GM12878 (cell line): ENCODE results near the gene PDCD11. TPM values are rescaled to one million over a fixed set of nuclear protein-coding genes. Genes with fewer than 3 reads are reported as not detected.
"Not testable (repeated sequence)": the region's sequence is repeated elsewhere in the genome, so short reads cannot be mapped to it uniquely, and the experiment has no call there.

Experiments used
- ATAC-seq: fragments of 200-7000 bp; cut with Tn5 transposase; 3 replicates; pipeline ENCODE4 v1.9.1; 2020; ENCODE audit warnings: mild to moderate bottlenecking, moderate library complexity
- BruUV-seq: library from RNA; stranded (reverse); fragments of 400-500 nt; replicated peaks from 2 replicates; lab custom pipeline; 2021; lab: Mats Ljungman, UMichigan
- CTCF ChIA-PET: fragments of 300-600 bp; sonication (Branson Sonifier 250); formaldehyde crosslinking; extraction: SDS; loops from one replicate; lab custom pipeline; 2021; ENCODE audit warnings: inconsistent platforms; lab: Yijun Ruan, JAX
- POLR2A ChIA-PET: fragments of 350-600 bp; formaldehyde crosslinking; extraction: SDS; loops from one replicate; lab custom pipeline; 2021; ENCODE audit warnings: inconsistent platforms; lab: Charles Lee
- RAD21 ChIA-PET: fragments of 300-600 bp; sonication (Branson Sonifier 250); formaldehyde crosslinking; loops from one replicate; lab custom pipeline; 2023; ENCODE audit warnings: antibody characterized with exemption; ENCODE audit not compliant: unreplicated experiment; lab: Charles Lee
- SMC1A ChIA-PET: fragments of 300-600 bp; sonication (Branson Sonifier 250); formaldehyde crosslinking; loops from one replicate; lab custom pipeline; 2023; ENCODE audit not compliant: unreplicated experiment, uncharacterized antibody; lab: Charles Lee
- DNase-seq: peaks from one replicate; pipeline ENCODE4 v3.0.0-alpha.2; 2011; ENCODE audit warnings: low read depth, low spot score
- FAIRE-seq: peaks from 3 replicates; lab custom pipeline; 2011; peaks lifted over from hg19 to GRCh38; lab: Jason Lieb, UNC
- H2AFZ ChIP-seq: 2 replicates; pipeline ENCODE4 v1.6.0; 2011; ENCODE audit warnings: low read depth, low read length, control low read depth; ENCODE audit not compliant: control insufficient read depth
- H3K27ac ChIP-seq: 2 replicates; pipeline ENCODE4 v1.5.1; 2011; ENCODE audit warnings: control low read depth; ENCODE audit not compliant: control insufficient read depth, insufficient read depth
- H3K27me3 ChIP-seq, 2 experiments: replicated peaks in 1 of 2; 2 replicates each; pipeline versions ENCODE4 v1.6.0 to v1.6.1; 2011; ENCODE audit warnings: low read length in 1 of 2; ENCODE audit not compliant: control insufficient read depth in 2 of 2, insufficient read depth in 2 of 2
- H3K36me3 ChIP-seq, 2 experiments: 2 replicates each; pipeline ENCODE4 v1.5.1; 2011; ENCODE audit warnings: low read length in 1 of 2; ENCODE audit not compliant: control insufficient read depth in 2 of 2, insufficient read depth in 2 of 2
- H3K4me1 ChIP-seq: 2 replicates; pipeline ENCODE4 v1.6.1; 2011; ENCODE audit warnings: mild to moderate bottlenecking, low read length, moderate library complexity, mixed read lengths; ENCODE audit not compliant: control insufficient read depth, insufficient read depth
- H3K4me2 ChIP-seq: 2 replicates; pipeline ENCODE4 v1.6.0; 2011; ENCODE audit warnings: control low read depth; ENCODE audit not compliant: control insufficient read depth, insufficient read depth
- H3K4me3 ChIP-seq: fragments of 200-600 bp; sonication (generic); 2 replicates; pipeline ENCODE4 v1.5.1; 2016
- H3K79me2 ChIP-seq: 2 replicates; pipeline ENCODE4 v1.6.0; 2011; ENCODE audit warnings: low read length; ENCODE audit not compliant: control insufficient read depth, insufficient read depth
- H3K9ac ChIP-seq: 2 replicates; pipeline ENCODE4 v1.8.0; 2011; ENCODE audit warnings: low read length, control low read depth, mixed read lengths; ENCODE audit not compliant: control insufficient read depth, insufficient read depth
- H3K9me3 ChIP-seq: replicated peaks from 3 replicates; pipeline ENCODE4 v1.5.1; 2011; ENCODE audit warnings: mild to moderate bottlenecking, low read length; ENCODE audit not compliant: control insufficient read depth, insufficient read depth
- H4K20me1 ChIP-seq: 2 replicates; pipeline ENCODE4 v1.6.0; 2011; ENCODE audit not compliant: control insufficient read depth, insufficient read depth
- PAX5 ChIP-seq: IDR thresholded peaks from 2 replicates; pipeline ENCODE4 v1.6.1; 2011; ENCODE audit warnings: low read depth, low read length, borderline replicate concordance
- WGBS: methylation state at CpG from one replicate; pipeline ENCODE4 v1.1.6; 2016; ENCODE audit warnings: low lambda C conversion rate; ENCODE audit not compliant: insufficient replicate concordance, insufficient coverage; ENCODE audit errors: missing lambda C conversion rate; 5-methylcytosine and 5-hydroxymethylcytosine counted together
- in situ Hi-C: fragments of 300-500 bp; cut with MboI; formaldehyde crosslinking; loops from 9 replicates; pipeline ENCODE4 v1.14.3; 2018; ENCODE audit warnings: mixed read lengths
- intact Hi-C: fragments of 100-400 bp; cut with micrococcal nuclease; formaldehyde crosslinking; loops from one replicate; pipeline ENCODE4 v1.14.2; 2022; ENCODE audit not compliant: unreplicated experiment
- polyA plus RNA-seq, 11 experiments: library from polyadenylated mRNA; depleted of rRNA in 4 of 11; unstranded in 6 of 11; stranded (reverse) in 5 of 11; fragments of >200 nt; fragmentation: Nextera tagmentation in 4 of 11; fragmentation: Illumina TruSeq in 1 of 11; extraction: Ambion mirVana in 4 of 11; extraction: Trizol in 1 of 11; gene quantifications; 1 replicate in 1 of 11; 2 replicates in 10 of 11; pipeline versions ENCODE4 v1.2.1 to v1.2.3, GENCODE V29; 2011 to 2016; ENCODE audit warnings: inconsistent platforms in 2 of 11, missing spikeins in 2 of 11, low read depth in 1 of 11
- total RNA-seq, 4 experiments: library from RNA; depleted of rRNA in 3 of 4; stranded (reverse); fragments of >200 nt in 3 of 4; fragmentation: Illumina TruSeq in 1 of 4; extraction: Trizol in 1 of 4; gene quantifications; 2 replicates each; pipeline versions ENCODE4 v1.2.1 to v1.2.3, GENCODE V29; 2013 to 2021
- TF ChIP-seq, protein P1 (sequence below): fragments of 450-650 bp; IDR thresholded peaks from 2 replicates; pipeline ENCODE4 v1.6.1; 2016; ENCODE audit warnings: mild to moderate bottlenecking

The PDCD11 gene
- total and polyA plus RNA-seq, 10 of the 15 experiments (the other 5 are each of a cell fraction or from before 2014, with no cell fraction given), result 13.9 to 69.7 (median 44.8) TPM

DNA sequence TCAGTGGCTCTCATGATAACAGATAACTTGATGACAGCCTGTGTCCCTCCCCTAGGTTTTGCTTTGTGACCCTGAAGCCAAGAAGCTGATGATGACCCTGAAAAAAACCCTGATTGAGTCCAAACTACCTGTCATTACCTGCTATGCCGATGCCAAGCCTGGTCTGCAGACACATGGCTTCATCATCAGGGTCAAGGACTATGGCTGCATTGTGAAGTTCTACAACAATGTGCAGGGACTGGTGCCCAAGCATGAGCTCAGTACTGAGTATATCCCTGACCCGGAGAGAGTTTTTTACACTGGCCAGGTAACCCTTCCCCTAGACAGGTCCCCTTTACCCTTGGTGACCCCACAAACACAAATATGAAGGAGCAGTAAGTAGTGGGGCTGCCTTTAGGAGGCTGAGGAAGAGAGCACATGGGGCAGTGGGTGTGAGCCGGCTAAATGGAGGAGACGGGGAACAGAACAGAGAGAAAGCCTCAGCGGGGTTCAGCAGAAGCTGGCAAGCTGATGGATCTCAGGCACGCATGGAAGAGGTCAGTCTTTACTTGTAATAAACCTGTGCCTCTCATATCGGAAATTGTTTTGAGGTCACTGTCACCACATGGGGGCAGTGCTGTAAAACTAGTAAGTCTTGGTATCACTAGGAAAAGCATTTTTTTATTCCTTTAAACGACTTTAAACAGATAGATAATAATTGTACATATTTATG lies 20.2 kb downstream of the PDCD11 start (continued):
- no peak for TF ChIP-seq PAX5
- TF ChIP-seq, all 136 proteins: peak for 5

DNA sequence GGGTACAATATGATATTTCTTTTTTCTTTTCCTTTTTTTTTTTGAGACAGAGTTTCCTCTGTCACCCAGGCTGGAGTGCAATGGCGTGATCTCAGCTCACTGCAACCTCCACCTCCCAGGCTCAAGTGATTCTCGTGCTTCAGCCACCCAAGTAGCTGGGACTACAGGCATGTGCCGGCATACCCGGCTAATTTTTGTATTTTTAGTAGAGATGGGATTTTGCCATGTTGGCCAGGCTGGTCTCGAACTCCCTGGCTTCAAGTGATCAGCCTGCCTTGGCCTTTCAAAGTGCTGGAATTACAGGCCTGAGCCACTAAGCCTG lies 20.7 kb downstream of the PDCD11 start:
- not testable (repeated sequence) for H3K79me2 ChIP-seq, H2AFZ ChIP-seq, H3K9me3 ChIP-seq, DNase-seq, BruUV-seq, H3K4me2 ChIP-seq, H3K4me3 ChIP-seq, H3K27ac ChIP-seq, H3K27me3 ChIP-seq, H4K20me1 ChIP-seq, ATAC-seq, H3K9ac ChIP-seq, H3K4me1 ChIP-seq, FAIRE-seq
- in situ Hi-C loops, result loop anchor here (5.0 kb wide), 1 partner anchor 60 kb away; the partner anchor contains the start of gene CALHM3
- intact Hi-C loops, result loop anchor here (1.0 to 10.0 kb wide), 2 partner anchors 68 to 178 kb away; no protein-coding TSS in a partner anchor
- H3K36me3 ChIP-seq, result peaks cover 46 to 64% of the 10 kb centered on the region in 2 experiments
- POLR2A ChIA-PET, result interaction anchor here (0.7 to 1.0 kb wide), 2 partner anchors 60 to 67 kb away, joined by 3 read pairs; no protein-coding TSS in a partner anchor
- RAD21 ChIA-PET, result interaction anchor here (1.0 to 7.6 kb wide), 10 partner anchors 10 to 269 kb away, joined by 3 to 66 read pairs (median 8); partner anchors contain the start of gene CALHM2
- CTCF ChIA-PET, result interaction anchor here (0.7 to 8.0 kb wide), 21 partner anchors 10 to 269 kb away, joined by 3 to 195 read pairs (median 5); partner anchors contain the start of genes ATP5MK, CALHM1, CALHM2 and CALHM3
- WGBS, result 98% methylated on average over 5 of the region's 5 CpGs
- TF ChIP-seq, protein P1, sequence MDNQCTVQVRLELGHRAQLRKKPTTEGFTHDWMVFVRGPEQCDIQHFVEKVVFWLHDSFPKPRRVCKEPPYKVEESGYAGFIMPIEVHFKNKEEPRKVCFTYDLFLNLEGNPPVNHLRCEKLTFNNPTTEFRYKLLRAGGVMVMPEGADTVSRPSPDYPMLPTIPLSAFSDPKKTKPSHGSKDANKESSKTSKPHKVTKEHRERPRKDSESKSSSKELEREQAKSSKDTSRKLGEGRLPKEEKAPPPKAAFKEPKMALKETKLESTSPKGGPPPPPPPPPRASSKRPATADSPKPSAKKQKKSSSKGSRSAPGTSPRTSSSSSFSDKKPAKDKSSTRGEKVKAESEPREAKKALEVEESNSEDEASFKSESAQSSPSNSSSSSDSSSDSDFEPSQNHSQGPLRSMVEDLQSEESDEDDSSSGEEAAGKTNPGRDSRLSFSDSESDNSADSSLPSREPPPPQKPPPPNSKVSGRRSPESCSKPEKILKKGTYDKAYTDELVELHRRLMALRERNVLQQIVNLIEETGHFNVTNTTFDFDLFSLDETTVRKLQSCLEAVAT, result 0 out of 2 replicates have a peak, but pooled peaks have one; percentile 19
- SMC1A ChIA-PET, result interaction anchor here (0.6 to 5.3 kb wide), 17 partner anchors 9 to 1621 kb away, joined by 3 to 85 read pairs (median 6); partner anchors contain the start of genes ATP5MK, CALHM2, CALHM3 and PDCD11
